HG03378 (cell line): ENCODE data around the gene PNPLA7.
"Not testable (repeated sequence)": the region's sequence is repeated elsewhere in the genome, so short reads cannot be mapped to it uniquely, and the experiment has no call there.

Experiments used
- ATAC-seq: cut with Tn5 transposase; IDR thresholded peaks from one replicate; pipeline ENCODE4 v1.9.1; 2021; ENCODE audit warnings: mild to moderate bottlenecking, moderate library complexity; ENCODE audit not compliant: unreplicated experiment

The PNPLA7 gene

GRCh38 chr9:137550231-137550621 is at the start of gene PNPLA7:
Gene PNPLA7 (minus strand): TSS chr9:137550402. CDS start chr9:137550197, 205 bp downstream.
- ATAC-seq: no peak

GRCh38 chr9:137598943-137599342 is 48.7 kb upstream of the PNPLA7 start:
- no peak for ATAC-seq

DNA sequence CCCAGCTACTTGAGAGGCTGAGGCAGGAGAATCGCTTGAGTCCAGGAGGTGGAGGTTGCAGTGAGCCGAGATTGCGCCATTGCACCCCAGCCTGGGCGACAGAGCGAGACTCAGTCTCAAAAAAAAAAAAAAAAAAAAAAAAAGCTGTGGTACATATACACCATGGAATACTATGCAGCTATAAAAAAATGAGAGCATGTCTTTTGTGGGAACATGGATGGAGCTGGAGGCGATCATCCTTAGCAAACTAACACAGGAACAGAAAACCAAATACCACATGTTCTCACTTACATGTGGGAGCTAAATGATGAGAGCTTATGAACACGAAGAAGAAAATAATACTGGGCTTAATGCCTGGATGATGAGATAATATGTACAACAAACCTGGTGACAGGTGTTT is 46.4 kb upstream of the PNPLA7 start:
- ATAC-seq: not testable (repeated sequence)

GRCh38 chr9:137593176-137593575 is 43.0 kb upstream of the PNPLA7 start:
- ATAC-seq: no peak

DNA sequence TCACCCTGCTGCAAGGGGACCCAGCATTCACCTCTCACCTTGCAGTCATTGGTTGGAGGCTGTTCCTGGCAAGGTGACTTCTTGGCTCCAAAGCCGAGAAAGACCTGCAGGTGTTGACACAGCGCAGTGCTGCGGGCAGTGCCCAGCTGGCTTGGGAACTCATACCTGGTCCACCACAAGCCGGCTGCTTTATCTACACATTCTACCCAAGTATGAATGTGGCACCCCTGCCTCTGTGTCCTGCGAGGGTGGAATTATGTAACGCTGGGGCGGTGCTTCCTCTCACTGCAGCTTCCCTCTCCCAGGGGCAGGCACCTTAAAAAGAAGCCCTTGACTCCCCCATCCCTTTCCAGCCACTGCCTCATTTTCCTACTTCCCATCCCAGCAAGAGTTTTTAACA is 42.6 kb upstream of the PNPLA7 start:
- no peak for ATAC-seq

DNA sequence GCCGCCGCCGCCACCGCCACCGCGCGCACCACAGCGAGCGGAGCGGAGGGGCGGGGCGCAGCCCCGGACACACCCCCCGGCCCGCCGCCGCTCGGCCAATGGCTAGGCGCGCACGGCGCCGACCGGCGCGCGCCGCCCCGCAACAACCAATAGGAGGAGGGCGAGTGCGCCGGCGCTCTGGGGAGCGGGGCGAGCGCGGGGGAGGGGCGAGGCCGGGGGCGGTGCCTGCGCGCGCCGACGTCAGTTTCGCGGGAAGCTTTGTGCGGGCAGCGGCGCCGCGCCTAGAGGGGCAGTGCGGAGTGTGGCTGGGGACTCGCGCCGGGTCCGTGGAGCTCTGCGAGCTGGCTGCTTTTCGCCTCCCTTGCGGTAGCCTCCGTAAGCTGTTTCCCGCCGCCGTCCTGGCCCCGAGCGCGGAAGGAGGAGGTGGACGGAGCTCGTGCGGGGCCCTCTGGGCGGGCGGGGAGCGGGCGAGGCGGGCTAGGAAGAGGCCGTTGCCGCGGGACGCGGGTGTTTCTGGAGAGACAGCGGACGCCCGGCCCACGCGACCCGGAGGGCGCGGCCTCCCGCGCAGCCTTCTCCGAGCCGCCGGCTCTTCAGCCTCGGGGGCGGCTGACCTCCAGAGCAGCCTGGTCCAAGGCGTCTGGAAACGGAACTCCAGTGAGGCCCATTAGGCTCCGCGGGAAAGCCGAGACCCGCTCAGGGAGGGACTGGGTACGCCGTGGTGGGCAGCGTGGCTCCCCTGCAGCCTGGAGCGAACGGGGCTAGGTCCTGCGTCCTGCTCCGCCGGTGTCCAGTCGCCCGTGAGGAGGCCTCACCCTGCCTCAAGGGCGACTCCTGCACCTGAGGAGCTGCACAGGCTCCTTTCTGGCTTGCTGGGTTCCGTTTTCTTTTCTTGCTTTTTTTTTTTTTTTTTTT is 40.5 kb upstream of the PNPLA7 start, which contains the start of gene ZMYND19:
Gene ZMYND19 (minus strand): TSS at position 44 of the 915 bp plus-strand sequence. CDS start 249 bp downstream, outside the sequence.
- ATAC-seq: peak; percentile 35

DNA sequence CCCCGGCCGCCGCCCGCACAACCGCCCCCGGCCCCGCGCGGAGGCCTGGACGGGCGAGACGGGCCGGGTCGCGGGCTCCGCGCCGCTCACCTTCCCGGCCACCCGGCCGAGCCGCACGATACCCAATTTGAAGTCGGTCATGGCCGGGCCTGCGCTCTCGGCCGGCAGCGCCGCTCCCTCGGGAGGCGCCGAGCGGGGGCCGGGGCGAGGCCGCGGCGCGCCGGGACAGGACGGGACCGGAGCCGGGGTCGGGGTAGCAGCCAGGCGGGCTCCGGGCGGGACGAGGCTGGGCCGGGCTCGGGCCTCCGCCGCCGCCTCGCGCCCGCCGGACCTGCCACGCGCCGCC is 39.9 kb upstream of the PNPLA7 start:
- ATAC-seq: no peak

- peak; percentile 10 for ATAC-seq
Observed at GRCh38 chr9:137589441-137590122, 39.4 kb upstream of the PNPLA7 start.

- ATAC-seq: no peak
Observed at GRCh38 chr9:137588891-137589290, 38.7 kb upstream of the PNPLA7 start.

DNA sequence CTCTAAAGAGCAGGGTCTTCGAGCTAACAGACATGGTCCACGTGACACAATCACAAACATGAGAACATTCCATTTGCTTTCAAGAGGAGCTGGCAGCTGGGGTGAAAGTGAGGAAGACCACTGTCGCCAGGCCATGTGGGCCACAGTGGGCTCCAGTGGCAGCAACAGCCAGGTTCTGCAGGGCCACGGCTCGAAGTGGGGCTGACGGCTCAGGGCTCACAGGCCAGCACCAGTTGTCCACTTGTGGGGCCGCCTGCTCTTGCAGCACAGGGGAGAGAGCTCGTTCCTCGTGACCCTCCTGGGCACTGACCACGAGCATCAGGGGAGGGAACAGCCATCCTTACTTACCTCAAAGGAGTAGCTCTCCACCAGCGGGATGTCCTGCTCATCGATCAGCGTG is 38.1 kb upstream of the PNPLA7 start:
- ATAC-seq: no peak

- no peak for ATAC-seq
Observed at GRCh38 chr9:137586854-137587253, 36.7 kb upstream of the PNPLA7 start.

GRCh38 chr9:137583957-137584356 is 33.8 kb upstream of the PNPLA7 start:
- ATAC-seq: no peak

GRCh38 chr9:137583347-137583746 is 33.1 kb upstream of the PNPLA7 start:
- ATAC-seq: no peak

DNA sequence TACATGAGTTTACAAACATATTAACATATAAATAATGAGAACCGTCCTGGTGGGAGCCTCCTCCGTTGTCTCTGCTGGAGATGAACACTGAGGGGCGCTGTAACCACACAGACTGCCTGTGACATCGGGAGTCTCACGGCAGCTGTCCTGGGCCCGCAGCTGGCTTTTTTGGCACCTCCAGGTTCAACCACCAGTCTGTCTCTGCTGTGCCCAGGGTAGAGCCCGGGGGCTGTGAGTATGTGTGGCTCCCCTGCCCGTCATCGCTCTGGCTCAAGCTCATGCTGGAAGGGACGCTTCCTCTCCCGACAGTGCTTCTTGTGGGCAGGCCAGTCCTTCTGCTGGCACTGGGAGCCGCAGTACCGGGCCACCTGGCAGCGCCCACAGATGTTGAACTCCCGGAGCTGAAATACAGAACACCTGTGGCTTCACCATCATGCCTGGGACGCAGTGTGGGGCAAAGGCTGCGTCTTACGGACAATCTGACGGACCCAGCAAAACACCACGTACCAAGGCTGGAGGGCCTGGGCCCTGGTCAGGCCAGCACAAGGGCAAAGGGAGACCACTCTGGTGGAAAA is 32.2 kb upstream of the PNPLA7 start:
- ATAC-seq: no peak

GRCh38 chr9:137581361-137582285 is 31.4 kb upstream of the PNPLA7 start:
- ATAC-seq: no peak

DNA sequence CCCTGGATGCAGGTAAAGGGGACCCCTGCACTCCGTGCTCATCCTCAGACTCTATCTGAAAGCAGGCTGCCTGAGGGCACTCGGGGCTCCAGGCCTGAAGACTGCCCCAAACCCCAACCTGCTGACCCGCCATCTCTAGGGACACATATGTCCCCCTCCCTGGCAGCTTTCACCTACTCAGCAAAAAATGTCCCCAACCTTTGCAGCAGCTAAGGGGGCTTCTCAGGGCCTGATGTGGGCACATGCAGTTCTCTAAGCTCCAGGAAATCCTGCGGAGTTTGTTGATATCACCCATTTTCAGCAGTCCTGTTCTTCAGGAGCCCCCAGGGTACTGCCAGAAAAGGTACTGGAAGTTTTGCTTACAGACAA is 30.7 kb upstream of the PNPLA7 start:
- no peak for ATAC-seq

- ATAC-seq: no peak
Observed at GRCh38 chr9:137580209-137580953, 30.2 kb upstream of the PNPLA7 start.

DNA sequence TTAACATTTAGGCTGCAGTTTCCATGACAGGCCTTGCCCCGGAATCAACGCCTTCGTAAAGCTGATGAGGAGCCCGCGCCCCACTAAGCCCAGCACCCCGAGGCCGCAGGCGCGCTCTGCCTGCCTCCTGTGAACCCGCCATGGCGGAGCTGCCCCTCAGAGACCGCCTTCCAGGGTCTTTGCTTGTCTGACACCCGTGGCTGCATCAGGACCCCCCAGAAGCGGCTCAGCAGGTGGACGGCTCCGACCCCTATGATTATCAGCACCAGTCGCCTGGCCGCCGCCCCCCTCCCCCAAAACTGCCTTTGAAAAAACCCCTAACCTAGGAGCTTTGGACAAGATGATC is 29.0 kb upstream of the PNPLA7 start:
- ATAC-seq: no peak

- ATAC-seq: peak; percentile 57
Observed at GRCh38 chr9:137578518-137579258, 28.5 kb upstream of the PNPLA7 start, which contains the start of gene DPH7. Gene DPH7 (minus strand): TSS chr9:137578925. CDS start chr9:137578777, 148 bp downstream.
